GM18858 (cell line): Measurements from ENCODE around the gene TMEM53.

Source experiments
- ATAC-seq: cut with Tn5 transposase; IDR thresholded peaks from one replicate; pipeline ENCODE4 v1.9.1; 2021; ENCODE audit not compliant: unreplicated experiment

The TMEM53 gene

GRCh38 chr1:44606701-44607281 lies 67.5 kb downstream of the TMEM53 start:
- ATAC-seq: no peak

- ATAC-seq: no peak
These were observed 68.2 kb downstream of the TMEM53 start for GRCh38 chr1:44605914-44606615.

GRCh38 chr1:44604157-44604955 lies 69.9 kb downstream of the TMEM53 start:
- ATAC-seq: no peak

- ATAC-seq: no peak
These were observed 70.6 kb downstream of the TMEM53 start for GRCh38 chr1:44603718-44604117.
